ENCODE measurements around the gene PALM3. TPM values are rescaled to one million over a fixed set of nuclear protein-coding genes. Genes with fewer than 3 reads are reported as not detected.

PALM3 gene
- total RNA-seq, 1 donor from 2014 or later, result 0.95 TPM

GRCh38 chr19:14097532-14098151 is 35.8 kb upstream of the PALM3 start:
- TF ChIP-seq, protein P1, sequence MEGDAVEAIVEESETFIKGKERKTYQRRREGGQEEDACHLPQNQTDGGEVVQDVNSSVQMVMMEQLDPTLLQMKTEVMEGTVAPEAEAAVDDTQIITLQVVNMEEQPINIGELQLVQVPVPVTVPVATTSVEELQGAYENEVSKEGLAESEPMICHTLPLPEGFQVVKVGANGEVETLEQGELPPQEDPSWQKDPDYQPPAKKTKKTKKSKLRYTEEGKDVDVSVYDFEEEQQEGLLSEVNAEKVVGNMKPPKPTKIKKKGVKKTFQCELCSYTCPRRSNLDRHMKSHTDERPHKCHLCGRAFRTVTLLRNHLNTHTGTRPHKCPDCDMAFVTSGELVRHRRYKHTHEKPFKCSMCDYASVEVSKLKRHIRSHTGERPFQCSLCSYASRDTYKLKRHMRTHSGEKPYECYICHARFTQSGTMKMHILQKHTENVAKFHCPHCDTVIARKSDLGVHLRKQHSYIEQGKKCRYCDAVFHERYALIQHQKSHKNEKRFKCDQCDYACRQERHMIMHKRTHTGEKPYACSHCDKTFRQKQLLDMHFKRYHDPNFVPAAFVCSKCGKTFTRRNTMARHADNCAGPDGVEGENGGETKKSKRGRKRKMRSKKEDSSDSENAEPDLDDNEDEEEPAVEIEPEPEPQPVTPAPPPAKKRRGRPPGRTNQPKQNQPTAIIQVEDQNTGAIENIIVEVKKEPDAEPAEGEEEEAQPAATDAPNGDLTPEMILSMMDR (IDR thresholded peaks at IDR 0.05), result peak; percentile 37
- Mint-ChIP-seq H3K4me1 (ENCODE audit: low read depth) (no peaks in the 10 kb centered on the region), H3K9me3 (ENCODE audit: low read depth) (peaks cover 8% of the 10 kb centered on the region), H3K4me3 (ENCODE audit: unreplicated experiment) (no peak overlapping the region), H3K27ac (ENCODE audit: unreplicated experiment) (no peak overlapping the region), H3K27me3 (ENCODE audit: low read depth) (no peaks in the 10 kb centered on the region), H3K36me3 (ENCODE audit: low read depth) (peaks cover 16% of the 10 kb centered on the region)
- no peak for DNase-seq (ENCODE audit: low spot score)

DNA sequence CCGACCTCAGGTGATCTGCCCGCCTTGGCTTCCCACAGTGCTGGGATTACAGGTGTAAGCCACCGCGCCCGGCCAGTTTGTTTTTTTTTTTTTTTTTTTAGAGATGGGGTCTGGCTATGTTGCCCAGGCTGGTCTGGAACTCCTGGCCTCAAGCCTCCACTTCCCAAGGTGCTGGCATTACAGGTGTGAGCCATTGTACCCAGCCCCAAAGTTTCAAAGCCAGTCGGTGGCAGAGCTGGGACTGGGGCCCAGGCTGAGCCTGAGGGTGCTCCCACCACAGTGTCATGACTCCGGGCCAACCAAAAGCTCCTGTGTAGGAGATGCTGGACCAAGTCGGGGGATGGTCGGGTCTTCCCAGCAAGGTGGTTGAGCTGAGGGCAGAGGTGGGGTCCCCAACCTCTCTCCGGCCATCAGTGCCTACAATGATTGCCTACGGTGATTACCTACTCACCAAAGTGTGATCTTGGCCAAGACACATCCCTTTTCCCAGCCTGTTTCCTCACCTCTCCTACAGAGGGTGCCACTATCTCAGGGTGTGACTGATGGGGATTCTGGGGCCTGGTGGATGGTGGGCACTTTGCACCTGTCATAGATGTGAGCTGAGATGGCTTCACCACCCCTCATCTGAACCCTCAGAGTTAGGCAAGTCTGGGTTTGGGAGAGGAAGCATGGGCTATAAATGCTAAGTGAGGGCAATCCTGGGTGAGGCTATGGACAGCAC is 34.6 kb upstream of the PALM3 start:
- Mint-ChIP-seq H3K4me1 (ENCODE audit: low read depth) (peaks cover 8% of the 10 kb centered on the region), H3K9me3 (ENCODE audit: low read depth) (peaks cover 8% of the 10 kb centered on the region), H3K27me3 (ENCODE audit: low read depth) (no peaks in the 10 kb centered on the region), H3K36me3 (ENCODE audit: low read depth) (peaks cover 14% of the 10 kb centered on the region), H3K27ac (ENCODE audit: unreplicated experiment) (no peak overlapping the region), H3K4me3 (ENCODE audit: unreplicated experiment) (no peak overlapping the region)
- TF ChIP-seq, protein P1 (IDR thresholded peaks at IDR 0.05), result peak; percentile 29
- no peak for DNase-seq (ENCODE audit: low spot score)

DNA sequence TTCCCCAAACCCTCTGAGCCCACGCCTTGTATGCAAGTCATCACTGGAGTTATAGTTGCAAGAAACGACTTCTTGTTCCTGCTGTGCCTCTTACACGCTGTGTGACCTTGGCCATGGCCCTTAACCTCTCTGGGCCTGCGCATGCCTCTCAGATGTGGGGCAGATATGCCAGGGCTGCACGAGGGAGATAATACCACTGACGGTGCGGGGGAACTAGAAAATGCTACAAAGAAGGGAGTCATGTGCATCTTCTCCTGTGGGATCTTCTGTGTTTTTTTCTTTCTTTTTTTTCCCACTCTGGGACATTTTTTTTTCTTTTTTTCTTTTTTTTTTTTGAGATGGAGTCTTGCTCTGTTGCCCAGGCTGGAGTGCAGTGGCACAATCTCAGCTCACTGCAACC is 33.0 kb upstream of the PALM3 start:
- H3K9me3 Mint-ChIP-seq (ENCODE audit: low read depth), result peaks cover 8% of the 10 kb centered on the region
- peaks cover 10% of the 10 kb centered on the region for H3K36me3 Mint-ChIP-seq (ENCODE audit: low read depth)
- no peaks in the 10 kb centered on the region for H3K27me3 Mint-ChIP-seq (ENCODE audit: low read depth)
- H3K27ac Mint-ChIP-seq (ENCODE audit: unreplicated experiment), result no peak overlapping the region
- H3K4me1 Mint-ChIP-seq (ENCODE audit: low read depth), result peaks cover 10% of the 10 kb centered on the region
- no peak for DNase-seq (ENCODE audit: low spot score)
- TF ChIP-seq, protein P1 (IDR thresholded peaks at IDR 0.05), result no peak
- no peak overlapping the region for H3K4me3 Mint-ChIP-seq (ENCODE audit: unreplicated experiment)

DNA sequence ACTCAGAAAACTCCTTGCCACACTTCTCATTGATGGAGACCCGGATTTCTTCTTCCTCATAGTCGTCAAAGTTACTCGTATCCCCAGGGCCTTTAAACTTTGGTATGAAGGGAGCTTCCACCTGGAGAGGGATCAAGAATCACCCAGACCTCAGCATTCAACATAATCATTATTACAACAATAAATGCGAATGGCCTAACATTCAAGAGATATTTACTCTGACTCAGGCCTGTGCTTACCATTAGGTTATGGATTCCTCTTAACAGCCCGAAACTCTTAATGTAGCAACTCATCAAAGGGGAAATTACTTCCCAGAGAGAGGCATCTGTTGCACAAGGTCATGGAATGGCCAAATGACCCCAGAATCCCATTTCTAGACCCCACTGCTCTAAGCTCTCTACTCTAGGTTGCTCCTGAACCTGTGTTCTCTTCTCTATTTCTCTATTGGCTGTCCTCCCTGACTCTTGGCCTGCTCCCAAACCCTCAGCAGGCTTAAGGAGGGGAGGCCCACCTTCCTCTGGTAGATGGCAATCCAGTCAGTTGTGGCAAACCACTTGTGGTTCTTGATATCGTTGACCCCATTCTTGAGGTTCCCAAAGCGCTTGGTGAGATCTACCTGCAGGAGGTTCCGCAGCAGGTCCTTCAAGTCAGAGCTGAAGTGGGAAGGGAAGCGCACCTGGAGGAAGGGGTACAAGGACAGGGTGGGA is 31.4 kb upstream of the PALM3 start:
- TF ChIP-seq, protein P1 (IDR thresholded peaks at IDR 0.05), result no peak
- Mint-ChIP-seq H3K4me1 (ENCODE audit: low read depth) (peaks cover 16% of the 10 kb centered on the region), H3K36me3 (ENCODE audit: low read depth) (peaks cover 14% of the 10 kb centered on the region), H3K4me3 (ENCODE audit: unreplicated experiment) (no peak overlapping the region), H3K9me3 (ENCODE audit: low read depth) (peaks cover 8% of the 10 kb centered on the region), H3K27me3 (ENCODE audit: low read depth) (no peaks in the 10 kb centered on the region), H3K27ac (ENCODE audit: unreplicated experiment) (no peak overlapping the region)
- DNase-seq (ENCODE audit: low spot score), result no peak

- Mint-ChIP-seq H3K27ac (ENCODE audit: unreplicated experiment) (peak overlapping the region; percentile 98), H3K9me3 (ENCODE audit: low read depth) (peaks cover 8% of the 10 kb centered on the region), H3K27me3 (ENCODE audit: low read depth) (no peaks in the 10 kb centered on the region), H3K4me1 (ENCODE audit: low read depth) (peaks cover 19% of the 10 kb centered on the region), H3K36me3 (ENCODE audit: low read depth) (peaks cover 14% of the 10 kb centered on the region), H3K4me3 (ENCODE audit: unreplicated experiment) (peak overlapping the region; percentile 95)
- TF ChIP-seq, protein P1 (IDR thresholded peaks at IDR 0.05), result no peak
- DNase-seq (ENCODE audit: low spot score), result no peak
Observed at GRCh38 chr19:14091813-14092462, 30.1 kb upstream of the PALM3 start.
